ENCODE measurements around the gene CLEC2B.
"Not testable (repeated sequence)": the region's sequence is repeated elsewhere in the genome, so short reads cannot be mapped to it uniquely, and the experiment has no call there.

CLEC2B gene

GRCh38 chr12:9869307-9870161 lies at the start of gene CLEC2B:
CLEC2B (minus strand) TSS chr12:9869354.
- no peak for DNase-seq (ENCODE audit: low read depth)

- no peak for DNase-seq (ENCODE audit: low read depth)
These were observed 42.6 kb upstream of the CLEC2B start for GRCh38 chr12:9911708-9912107.

DNA sequence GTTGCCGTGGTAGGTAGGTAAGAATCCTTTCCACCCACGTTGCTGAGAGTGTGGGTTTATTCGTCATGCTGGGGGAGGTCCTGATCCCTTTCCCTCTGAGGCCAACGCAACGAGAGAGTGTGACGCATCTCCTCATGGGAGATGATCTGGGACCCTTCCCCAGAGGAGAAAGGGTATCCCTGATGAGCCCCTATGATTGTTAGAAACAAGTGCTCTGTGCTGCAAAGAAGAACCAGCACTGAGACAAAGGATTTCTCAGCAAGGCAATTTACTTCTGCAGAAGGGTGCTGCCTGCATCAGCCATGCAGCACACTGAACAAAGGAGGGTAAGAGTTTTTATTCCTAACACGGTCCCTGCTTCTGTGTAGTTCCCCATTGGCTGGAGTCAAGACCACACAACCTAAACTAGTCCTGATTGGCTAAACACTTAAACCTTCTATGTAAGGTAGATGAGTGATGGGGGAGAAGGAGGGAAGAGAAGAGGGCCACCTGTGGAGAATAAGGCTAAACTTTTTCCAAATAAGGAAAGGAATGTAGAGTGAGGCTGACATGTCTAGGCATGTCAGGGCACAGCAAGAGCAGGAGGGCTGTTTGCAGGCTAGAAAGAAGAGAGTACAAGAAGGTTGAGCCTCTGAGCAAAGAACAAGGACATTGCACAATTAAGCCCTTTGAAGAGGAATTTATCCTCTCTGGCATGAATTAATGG lies 41.7 kb upstream of the CLEC2B start:
- no peak for DNase-seq (ENCODE audit: low read depth)

GRCh38 chr12:9909724-9910123 lies 40.6 kb upstream of the CLEC2B start:
- DNase-seq (ENCODE audit: low read depth) = no peak

GRCh38 chr12:9908350-9908749 lies 39.2 kb upstream of the CLEC2B start:
- no peak for DNase-seq (ENCODE audit: low read depth)

- no peak for DNase-seq (ENCODE audit: low read depth)
These were observed 38.6 kb upstream of the CLEC2B start for GRCh38 chr12:9907769-9908168.

DNA sequence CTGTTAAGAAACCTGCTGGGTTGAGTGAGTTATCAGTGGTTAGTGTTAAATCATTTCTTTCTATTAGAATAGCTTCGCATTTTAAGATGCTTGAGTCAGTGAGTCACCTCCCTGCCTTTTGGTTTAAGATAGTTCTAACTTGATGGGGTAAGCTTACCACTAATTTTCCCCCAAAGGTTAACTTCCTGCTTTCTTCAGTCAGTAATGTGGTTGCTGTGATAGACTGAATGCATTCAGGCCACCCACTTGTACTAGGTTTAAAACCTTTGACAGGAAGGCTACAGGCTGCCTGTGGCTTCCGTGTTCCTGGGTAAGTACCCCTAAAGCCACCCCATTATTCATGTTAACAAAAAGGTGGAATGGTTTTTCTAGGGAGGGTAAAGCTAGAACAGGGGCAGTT lies 37.7 kb upstream of the CLEC2B start:
- peak; percentile 3 for DNase-seq (ENCODE audit: low read depth)

GRCh38 chr12:9902539-9903228 lies 33.5 kb upstream of the CLEC2B start:
- no peak for DNase-seq (ENCODE audit: low read depth)

- DNase-seq (ENCODE audit: low read depth) = no peak
These were observed 31.8 kb upstream of the CLEC2B start for GRCh38 chr12:9900930-9901329.

DNA sequence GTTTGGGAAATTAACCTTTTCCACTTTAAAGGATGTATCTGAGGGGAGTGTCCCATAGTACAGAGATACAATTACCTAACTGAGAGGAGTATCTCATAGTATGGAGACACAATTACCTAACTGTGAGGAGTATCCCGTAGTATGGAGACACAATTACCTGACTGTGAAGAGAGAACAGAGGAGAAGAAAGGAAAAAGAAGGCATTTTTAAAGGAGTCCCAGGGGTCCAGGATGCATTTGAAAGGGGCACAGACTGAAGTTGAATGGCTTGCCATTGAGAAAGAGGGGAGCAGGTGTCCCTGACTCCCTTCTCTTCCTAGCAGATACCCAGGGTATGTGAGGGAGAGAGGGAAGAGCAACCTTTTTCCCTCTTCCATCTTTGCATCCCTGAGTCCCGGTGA lies 30.1 kb upstream of the CLEC2B start:
- DNase-seq (ENCODE audit: low read depth) = no peak

- DNase-seq (ENCODE audit: low read depth) = no peak
These were observed 28.4 kb upstream of the CLEC2B start for GRCh38 chr12:9897535-9897934.

DNA sequence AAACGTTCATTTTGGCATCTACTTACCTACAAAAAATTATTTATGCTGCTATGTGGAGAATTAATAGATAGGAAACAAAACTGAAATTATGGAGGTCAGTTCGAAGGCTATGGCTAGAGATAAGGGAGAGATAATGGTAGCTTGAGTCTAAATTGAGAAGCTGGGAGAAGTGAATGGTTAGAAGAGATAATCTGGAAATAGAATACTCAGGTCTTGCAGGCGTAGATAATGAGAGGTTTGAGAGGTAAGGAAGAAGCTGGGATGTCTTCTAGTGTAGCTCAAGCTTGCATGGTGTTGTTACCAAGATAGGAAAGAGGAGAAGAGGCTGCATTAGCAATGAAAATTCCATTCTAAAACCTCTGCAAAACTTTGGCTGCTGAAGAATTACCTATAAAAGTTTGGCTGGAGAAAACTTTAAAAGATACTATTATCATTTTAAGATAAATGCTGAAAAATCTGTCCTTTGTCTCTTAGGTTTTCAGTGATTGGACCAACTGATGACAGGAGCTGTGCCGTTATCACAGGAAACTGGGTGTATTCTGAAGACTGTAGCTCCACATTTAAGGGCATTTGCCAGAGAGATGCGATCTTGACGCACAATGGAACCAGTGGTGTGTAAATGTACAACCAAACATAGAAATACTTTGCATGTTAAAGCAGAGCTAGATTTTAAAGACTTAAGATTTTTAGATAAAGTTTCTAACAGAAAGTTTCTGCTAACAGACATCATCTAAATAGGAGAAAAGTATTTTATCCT lies 26.2 kb upstream of the CLEC2B start:
- DNase-seq (ENCODE audit: low read depth) = no peak

DNA sequence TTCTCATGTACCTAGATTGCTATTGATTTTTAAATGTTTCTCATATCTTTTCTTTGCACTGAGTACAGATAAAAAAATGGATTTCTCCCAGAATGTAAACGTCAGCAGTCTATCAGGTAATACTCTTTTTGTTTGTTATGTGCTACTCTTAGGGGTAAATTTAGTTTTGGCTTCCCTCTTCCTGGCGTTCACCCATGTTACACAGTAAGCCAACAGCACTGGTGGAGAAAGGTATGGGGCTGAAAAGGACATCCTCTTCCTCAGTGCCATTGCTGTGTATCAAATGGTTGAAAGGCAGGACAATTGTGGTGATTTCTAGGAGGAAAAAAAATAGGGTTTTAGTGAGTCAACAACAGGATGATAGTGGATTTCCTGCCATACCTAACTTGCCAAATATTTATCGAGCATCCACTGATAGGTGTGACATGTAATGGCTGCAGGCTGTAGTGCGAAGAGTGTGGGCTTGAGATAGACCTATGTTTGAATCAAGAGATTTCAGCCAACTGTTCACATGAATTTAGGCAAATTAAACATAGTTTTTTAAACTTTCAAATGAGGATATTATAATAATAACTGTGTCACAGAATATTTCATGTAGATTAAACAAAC lies 19.6 kb upstream of the CLEC2B start:
- no peak for DNase-seq (ENCODE audit: low read depth)

DNA sequence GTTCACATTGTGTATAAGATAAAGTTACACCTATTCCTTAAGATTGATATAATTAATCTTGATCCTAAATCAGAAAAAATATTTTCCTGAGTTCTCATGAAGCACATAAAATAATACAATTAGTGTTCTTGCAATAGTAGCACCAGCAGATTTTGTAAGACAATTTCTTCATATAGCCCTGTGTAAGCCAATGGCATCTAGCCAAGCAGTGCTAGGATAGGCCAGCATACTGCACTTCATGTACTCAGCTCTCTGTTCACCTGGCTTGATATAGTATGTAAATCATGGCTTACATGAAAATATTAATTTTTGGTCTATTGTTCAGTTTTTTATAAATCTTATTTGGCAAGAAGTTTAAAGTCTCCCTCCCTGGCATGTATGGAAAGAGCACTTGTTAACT lies 14.0 kb upstream of the CLEC2B start:
- no peak for DNase-seq (ENCODE audit: low read depth)

DNA sequence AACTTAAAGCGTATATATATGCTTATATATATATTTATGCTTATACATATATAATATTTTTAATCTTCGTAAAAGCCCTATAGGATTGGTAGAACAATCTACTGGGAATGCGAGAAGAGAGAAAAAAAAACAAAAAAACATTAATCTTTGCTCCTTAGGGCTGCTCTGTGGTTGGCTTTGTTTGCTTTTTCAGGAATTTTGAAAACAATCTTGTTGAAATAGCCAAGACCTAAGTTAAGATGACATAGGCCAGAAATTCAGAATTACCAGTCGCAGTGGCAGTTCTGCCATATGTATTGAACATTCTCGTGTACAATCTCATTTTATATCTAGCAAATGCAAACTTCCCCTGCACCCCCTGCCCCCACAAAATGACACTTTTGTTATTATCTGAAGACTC lies 12.8 kb upstream of the CLEC2B start:
- DNase-seq (ENCODE audit: low read depth) = no peak

GRCh38 chr12:9881246-9881645 lies 12.1 kb upstream of the CLEC2B start, which contains the start of gene KLRF2:
KLRF2 (plus strand) TSS chr12:9881489; CDS start chr12:9881596, 107 bp downstream.
- no peak for DNase-seq (ENCODE audit: low read depth)

DNA sequence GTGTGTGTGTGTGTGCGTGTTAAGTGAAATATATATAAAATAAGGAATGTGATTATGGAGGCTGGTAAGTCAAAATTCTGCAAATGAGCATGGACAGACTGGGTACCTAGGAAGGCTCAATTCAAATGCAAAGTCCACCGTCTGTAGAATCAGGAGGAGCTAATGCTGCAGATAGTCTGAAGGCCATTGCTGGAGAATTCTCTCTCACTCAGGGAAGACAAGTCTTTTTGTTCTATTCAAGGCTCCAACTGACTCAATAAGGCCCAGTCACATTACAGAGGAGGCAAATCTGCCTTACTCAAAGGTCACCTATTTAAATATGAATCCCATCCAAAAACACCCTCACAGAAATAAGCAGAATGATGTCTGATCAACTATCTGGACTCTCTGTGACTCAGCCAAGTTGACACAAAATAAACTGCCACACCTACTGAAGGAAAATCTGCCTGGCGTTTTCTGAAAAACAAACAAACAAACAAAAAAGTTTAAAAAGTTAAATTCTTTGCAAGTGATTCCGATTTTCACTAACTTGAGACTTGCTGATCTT lies 11.5 kb upstream of the CLEC2B start:
- no peak for DNase-seq (ENCODE audit: low read depth)

DNA sequence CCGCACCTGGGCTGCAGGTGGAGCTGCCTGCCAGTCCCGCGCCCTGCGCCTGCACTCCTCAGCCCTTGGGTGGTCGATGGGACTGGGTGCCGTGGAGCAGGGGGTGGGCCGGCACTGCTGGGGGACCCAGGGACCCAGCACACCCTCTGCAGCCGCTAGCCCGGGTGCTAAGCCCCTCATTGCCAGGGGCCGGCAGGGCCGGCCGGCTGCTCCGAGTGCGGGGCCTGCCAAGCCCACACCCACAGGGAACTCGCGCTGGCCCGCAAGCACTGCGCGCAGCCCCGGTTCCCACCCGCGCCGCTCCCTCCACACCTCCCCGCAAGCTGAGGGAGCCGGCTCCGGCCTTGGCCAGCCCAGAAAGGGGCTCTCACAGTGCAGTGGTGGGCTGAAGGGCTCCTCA lies 7.0 kb upstream of the CLEC2B start:
- not testable (repeated sequence) for DNase-seq (ENCODE audit: low read depth)

DNA sequence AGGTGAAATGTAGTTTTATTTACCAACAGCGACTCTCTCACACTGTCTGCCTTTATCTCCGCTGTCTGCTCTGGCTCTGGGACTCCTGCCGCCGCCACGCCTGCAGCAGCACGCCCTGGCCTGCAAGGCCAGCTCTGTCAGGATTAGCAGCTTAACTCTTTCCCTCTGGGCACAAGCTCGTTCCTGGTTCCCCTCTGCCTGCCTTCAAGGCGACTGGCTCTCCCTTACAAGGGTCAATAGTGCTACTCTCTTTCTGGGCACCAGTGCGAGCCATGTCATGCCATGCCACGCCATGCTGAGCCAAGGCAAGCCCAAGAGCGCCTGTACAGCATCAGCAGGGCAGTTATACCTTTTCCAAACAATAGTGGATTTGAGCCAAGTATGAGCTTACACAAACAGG lies 3.6 kb upstream of the CLEC2B start:
- no peak for DNase-seq (ENCODE audit: low read depth)

DNA sequence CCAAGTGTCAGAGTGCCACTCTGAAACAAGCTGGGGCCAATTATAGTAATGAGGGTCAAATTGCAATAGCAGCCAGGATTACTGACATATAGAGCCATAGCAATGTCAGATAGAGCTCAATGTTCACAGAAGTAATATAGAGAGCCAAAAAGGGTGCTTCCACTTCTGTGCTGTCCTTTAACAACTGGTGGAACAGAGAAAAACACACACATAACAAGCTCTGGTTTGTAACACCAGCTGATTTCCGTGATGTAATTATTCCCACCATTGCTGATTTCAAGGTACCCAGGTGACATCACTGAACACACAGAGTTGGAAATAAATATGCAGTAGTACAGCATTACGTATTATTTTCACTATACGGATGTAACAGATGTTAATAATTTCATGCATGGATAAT lies 3.0 kb upstream of the CLEC2B start:
- no peak for DNase-seq (ENCODE audit: low read depth)

GRCh38 chr12:9870286-9870866 lies 1.2 kb upstream of the CLEC2B start:
- no peak for DNase-seq (ENCODE audit: low read depth)
